DMS79 treated with DMSO at 0.1 percent for 48 hours (cell line): ENCODE measurements around the gene LAMB4.
A peak's percentile ranks its signal among the peaks of the same experiment; 100 is the strongest.

ENCODE experiments used
- DNase-seq: peaks from one replicate; lab custom pipeline; 2025; lab: John Stamatoyannopoulos, UW

LAMB4 gene, protein sequence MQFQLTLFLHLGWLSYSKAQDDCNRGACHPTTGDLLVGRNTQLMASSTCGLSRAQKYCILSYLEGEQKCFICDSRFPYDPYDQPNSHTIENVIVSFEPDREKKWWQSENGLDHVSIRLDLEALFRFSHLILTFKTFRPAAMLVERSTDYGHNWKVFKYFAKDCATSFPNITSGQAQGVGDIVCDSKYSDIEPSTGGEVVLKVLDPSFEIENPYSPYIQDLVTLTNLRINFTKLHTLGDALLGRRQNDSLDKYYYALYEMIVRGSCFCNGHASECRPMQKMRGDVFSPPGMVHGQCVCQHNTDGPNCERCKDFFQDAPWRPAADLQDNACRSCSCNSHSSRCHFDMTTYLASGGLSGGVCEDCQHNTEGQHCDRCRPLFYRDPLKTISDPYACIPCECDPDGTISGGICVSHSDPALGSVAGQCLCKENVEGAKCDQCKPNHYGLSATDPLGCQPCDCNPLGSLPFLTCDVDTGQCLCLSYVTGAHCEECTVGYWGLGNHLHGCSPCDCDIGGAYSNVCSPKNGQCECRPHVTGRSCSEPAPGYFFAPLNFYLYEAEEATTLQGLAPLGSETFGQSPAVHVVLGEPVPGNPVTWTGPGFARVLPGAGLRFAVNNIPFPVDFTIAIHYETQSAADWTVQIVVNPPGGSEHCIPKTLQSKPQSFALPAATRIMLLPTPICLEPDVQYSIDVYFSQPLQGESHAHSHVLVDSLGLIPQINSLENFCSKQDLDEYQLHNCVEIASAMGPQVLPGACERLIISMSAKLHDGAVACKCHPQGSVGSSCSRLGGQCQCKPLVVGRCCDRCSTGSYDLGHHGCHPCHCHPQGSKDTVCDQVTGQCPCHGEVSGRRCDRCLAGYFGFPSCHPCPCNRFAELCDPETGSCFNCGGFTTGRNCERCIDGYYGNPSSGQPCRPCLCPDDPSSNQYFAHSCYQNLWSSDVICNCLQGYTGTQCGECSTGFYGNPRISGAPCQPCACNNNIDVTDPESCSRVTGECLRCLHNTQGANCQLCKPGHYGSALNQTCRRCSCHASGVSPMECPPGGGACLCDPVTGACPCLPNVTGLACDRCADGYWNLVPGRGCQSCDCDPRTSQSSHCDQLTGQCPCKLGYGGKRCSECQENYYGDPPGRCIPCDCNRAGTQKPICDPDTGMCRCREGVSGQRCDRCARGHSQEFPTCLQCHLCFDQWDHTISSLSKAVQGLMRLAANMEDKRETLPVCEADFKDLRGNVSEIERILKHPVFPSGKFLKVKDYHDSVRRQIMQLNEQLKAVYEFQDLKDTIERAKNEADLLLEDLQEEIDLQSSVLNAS (N-terminal part only)

DNA sequence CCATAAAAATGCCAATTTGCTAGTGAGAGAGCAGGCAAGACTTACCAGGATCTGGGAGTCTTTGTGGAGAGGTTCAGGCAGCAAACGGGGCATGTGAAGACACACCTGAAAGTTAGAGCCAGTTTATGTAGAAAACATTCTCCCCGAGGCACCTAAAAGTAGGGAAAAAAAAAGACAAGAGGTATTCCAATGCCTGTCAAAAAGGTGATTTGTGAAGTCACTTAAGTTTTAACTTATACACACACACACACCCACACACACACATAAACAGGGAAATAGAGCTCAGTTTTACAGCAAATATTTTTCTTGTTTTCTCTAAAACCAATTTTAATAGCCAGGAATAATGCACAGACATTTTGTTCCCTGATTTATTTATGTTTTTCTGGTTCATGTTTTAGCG lies at the start of gene LAMB4:
TSS of gene LAMB4 (minus strand) at position 101 of the 400 bp plus-strand sequence. CDS start 7,197 bp downstream, outside the sequence.
- DNase-seq: no peak

- DNase-seq: peak; percentile 98
Observed at GRCh38 chr7:108178398-108178797, 48.2 kb upstream of the LAMB4 start.

DNA sequence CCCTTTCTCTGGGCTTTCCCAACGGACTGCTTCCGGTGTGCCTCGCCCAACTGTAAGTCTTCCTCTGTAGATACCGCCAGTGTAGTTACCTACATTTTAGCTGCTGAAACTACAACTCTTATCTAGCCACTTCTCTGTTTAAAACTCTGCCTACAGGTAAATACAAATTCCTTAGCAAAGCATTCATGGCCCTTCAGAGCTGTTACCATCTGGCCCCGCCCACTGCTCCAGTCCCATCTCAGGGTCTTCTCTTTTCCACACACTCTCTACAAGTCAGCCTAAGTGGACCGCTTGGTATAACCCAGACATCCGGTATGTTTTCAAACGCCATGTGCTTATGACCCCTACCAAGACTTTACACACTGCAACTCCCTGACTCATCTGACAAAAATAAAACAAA lies 41.0 kb upstream of the LAMB4 start:
- no peak for DNase-seq

DNA sequence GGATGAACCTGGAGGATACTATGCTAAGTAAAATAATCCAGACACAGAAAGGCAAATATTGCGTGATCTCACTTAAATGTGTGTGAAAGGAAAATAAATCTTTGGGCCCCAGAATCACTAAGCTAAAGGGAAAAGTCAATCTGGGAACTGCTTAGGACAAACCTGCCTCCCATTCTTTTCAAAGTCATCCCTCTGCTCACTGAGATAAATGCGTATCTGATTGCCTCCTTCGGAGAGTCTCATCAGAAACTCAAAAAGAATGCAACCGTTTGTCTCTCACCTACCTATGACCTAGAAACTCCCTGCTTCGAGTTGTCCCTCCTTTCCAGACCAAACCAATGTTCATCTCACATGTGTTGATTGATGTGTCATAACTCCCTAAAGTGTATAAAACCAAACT lies 40.1 kb upstream of the LAMB4 start:
- no peak for DNase-seq

DNA sequence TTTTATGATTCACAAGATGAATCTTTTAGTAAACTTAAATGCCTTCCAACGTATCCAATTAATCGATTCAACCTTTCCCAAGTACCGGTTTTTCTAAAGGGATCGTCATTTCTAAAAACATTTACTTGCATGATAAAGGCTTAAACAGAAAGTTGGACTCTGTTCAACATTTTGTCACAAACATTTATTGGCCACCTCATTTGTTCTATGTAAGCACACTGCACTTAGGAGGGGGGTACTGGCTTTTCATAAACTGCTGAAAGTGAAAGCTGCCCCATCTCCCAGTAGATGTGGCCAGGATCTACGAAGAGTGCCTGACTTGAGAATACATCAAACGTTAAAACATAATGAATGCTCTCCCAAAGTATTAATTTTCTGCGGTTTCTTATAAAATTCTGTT lies 37.3 kb upstream of the LAMB4 start:
- peak; percentile 19 for DNase-seq

GRCh38 chr7:108166687-108167086 lies 36.5 kb upstream of the LAMB4 start:
- DNase-seq: no peak

GRCh38 chr7:108165723-108166122 lies 35.6 kb upstream of the LAMB4 start:
- no peak for DNase-seq

- DNase-seq: no peak
Observed at GRCh38 chr7:108164946-108165345, 34.8 kb upstream of the LAMB4 start.

- DNase-seq: no peak
Observed at GRCh38 chr7:108164342-108164741, 34.2 kb upstream of the LAMB4 start.

GRCh38 chr7:108158776-108159175 lies 28.6 kb upstream of the LAMB4 start:
- no peak for DNase-seq

DNA sequence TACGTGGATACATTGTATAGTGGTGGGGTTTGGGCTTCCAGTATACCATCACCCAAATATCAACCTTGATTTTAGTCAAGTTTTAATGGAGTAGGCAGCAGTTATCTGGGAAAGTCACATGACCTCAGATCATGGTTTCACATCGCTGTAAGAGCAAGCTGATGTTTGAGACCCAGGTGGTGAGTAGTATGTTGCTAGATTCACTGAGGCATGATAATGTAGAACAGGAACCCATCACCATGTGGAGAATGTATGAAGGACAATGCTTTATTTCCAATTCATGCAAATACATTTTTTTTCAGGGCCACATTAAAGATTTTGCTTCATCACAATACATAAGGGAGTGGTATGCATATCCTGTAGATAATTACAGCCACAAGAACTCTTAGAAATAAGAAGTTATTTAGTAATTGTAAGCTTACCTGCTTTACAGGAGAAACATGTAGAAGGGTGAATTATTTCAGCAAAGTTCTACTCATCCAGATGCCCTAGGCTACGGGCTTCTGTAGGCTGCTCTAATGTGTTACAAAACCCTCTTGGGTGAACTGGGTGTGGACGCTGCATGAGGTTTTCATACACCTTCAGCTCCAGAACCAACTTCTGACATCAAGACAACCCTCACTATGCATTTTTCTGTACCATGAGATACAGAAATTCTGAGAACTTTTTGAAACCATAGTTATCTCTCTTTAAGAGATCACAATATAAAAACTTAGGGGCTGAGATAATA lies 27.6 kb upstream of the LAMB4 start:
- DNase-seq: no peak

DNA sequence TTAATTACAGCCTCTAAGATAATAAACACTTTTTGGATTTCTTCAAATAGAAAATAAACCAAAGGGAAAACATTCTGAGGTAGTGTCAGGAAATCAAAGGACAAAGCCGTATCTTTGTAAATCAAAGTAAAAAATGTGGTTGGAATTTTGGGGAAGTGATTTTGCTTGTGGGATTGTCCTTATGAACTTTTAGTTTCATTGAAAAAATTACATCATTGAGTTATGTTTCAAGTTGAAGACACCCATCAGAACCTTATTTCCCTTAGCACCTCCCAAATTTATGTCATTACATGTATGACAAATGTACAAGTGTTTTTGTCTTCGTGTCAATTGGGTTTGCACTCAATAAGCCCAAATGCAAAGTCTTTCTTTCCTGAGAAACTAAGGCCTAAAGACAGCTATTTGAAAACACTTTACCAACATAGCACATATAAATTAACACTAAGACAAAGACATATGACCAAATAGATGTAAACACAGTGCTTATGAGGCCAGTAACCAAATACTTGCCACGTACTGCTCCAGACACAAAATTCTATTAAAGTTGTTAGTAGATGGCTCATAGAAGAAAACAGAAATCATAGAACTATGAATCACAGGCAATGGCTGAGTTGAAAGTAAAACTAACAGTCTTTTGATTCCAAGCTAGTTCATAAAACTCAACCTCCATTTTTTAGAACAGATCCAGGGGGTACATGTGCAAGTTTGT lies 26.9 kb upstream of the LAMB4 start:
- DNase-seq: no peak

DNA sequence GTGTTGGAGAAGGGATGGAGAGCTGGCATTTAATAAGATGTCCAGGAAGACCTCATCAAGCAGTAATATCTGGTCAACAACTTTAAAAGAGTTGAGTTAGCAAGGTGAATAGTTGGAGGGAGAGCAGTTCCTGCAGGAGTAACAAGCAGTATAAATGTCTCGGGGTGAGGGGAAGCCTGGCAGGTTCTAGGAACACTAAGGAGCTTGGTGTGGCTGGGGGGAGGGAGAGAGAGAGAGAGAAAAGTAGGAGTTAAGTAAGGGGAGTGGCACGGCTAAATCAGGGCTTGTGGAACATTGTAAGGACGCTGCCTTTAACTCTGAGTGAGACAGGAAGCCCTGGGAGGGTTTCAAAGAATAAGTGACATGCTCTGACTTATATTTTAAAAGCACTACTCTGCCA lies 22.0 kb upstream of the LAMB4 start:
- no peak for DNase-seq

- no peak for DNase-seq
Observed at GRCh38 chr7:108149908-108150307, 19.7 kb upstream of the LAMB4 start.

DNA sequence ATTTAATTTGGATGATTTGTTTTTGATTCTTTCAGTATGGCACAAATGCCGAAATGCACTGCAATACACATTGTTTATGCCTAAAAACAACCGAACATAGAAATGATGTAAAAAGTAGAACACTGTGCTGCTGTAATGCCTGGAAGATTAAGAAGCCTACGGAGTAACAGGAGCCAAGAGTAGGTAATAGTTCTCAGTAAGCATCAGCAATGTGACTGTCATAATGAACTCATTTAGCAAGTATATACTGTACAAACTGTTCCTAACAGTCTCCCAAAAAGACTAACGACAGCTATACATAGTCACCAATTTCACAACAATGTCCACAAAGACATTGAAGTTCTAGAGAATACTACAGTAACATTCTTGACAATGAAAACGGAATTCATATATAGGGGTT lies 19.0 kb upstream of the LAMB4 start:
- DNase-seq: no peak

- peak; percentile 96 for DNase-seq
Observed at GRCh38 chr7:108147031-108147563, 16.9 kb upstream of the LAMB4 start.

- peak; percentile 55 for DNase-seq
Observed at GRCh38 chr7:108146070-108146842, 16.1 kb upstream of the LAMB4 start.

DNA sequence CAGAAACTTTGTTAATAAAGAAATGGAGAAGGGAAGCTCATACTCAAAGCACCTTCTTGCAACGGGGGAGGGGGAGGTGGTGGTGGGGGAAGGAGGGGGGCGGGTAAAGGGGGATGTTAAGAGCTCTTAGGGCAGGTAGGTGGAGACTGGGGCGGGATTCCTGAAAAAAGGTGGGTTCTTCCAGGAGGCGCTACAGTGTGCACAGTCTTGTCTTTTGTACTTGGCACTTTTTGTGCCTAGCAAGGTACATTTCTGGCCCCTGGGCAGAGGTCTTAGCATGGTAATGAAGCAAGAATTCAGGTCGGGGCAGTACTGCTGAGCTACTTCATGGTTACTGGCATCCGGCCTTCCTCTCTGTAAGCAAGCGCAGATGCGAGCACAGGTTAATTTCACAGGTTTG lies 15.2 kb upstream of the LAMB4 start:
- DNase-seq: no peak

GRCh38 chr7:108144931-108145330 lies 14.8 kb upstream of the LAMB4 start:
- no peak for DNase-seq
